ENCODE data around the gene PTGR3. TPM values are rescaled to one million over a fixed set of nuclear protein-coding genes. Genes with fewer than 3 reads are reported as not detected.

PTGR3 gene
- total RNA-seq, 1 experiment from 2014 or later = 9.3 TPM

GRCh38 chr18:75201282-75202270 lies 7.4 kb downstream of the PTGR3 start:
- no peak overlapping the region for H3K4me3 Mint-ChIP-seq (ENCODE audit: unreplicated experiment)
- Histone ChIP-seq H3K27me3 (replicated peaks; ENCODE audit: control insufficient read depth, insufficient read depth, low read length) (no peaks in the 10 kb centered on the region), H3K9me3 (no peaks in the 10 kb centered on the region), H3K4me3 (ENCODE audit: low read depth, low read length) (no peak overlapping the region), H3K36me3 (ENCODE audit: control insufficient read depth, insufficient read depth, low read length) (no peaks in the 10 kb centered on the region), H3K4me1 (no peaks in the 10 kb centered on the region)
- no peaks in the 10 kb centered on the region for H3K27me3 Mint-ChIP-seq (ENCODE audit: insufficient read depth, unreplicated experiment)
- no peaks in the 10 kb centered on the region for H3K36me3 Mint-ChIP-seq (ENCODE audit: insufficient read depth, unreplicated experiment)
- CTCF ChIA-PET = no interaction called here
- POLR2A ChIA-PET = no interaction called here
- DNase-seq = no peak
- H3K9me3 Mint-ChIP-seq (ENCODE audit: unreplicated experiment) = no peaks in the 10 kb centered on the region
- no peaks in the 10 kb centered on the region for H3K4me1 Mint-ChIP-seq (ENCODE audit: low read depth, unreplicated experiment)
- no peak for TF ChIP-seq CTCF (IDR thresholded peaks at IDR 0.05; ENCODE audit: insufficient read depth in 1 of 2, low read depth in 1 of 2, low read length in 1 of 2, severe bottlenecking in 1 of 2, unreplicated experiment in 1 of 2)
- no TSS peak for BruUV-seq (replicated peaks)
- no peak overlapping the region for H3K27ac Mint-ChIP-seq (ENCODE audit: unreplicated experiment)
- intact Hi-C loops (cut with micrococcal nuclease; ENCODE audit: unreplicated experiment) = no loop called here

- intact Hi-C loops (cut with micrococcal nuclease; ENCODE audit: unreplicated experiment) = no loop called here
- no peaks in the 10 kb centered on the region for H3K36me3 ChIP-seq (ENCODE audit: control insufficient read depth, insufficient read depth, low read length)
- ChIA-PET POLR2A (no interaction called here), CTCF (no interaction called here)
- H3K9me3 ChIP-seq = no peaks in the 10 kb centered on the region
- no peak for DNase-seq
- no peak overlapping the region for H3K27ac Mint-ChIP-seq (ENCODE audit: unreplicated experiment)
- no peak for TF ChIP-seq CTCF (IDR thresholded peaks at IDR 0.05; ENCODE audit: insufficient read depth in 1 of 2, low read depth in 1 of 2, low read length in 1 of 2, severe bottlenecking in 1 of 2, unreplicated experiment in 1 of 2)
- H3K4me1 Mint-ChIP-seq (ENCODE audit: low read depth, unreplicated experiment) = no peaks in the 10 kb centered on the region
- H3K9me3 Mint-ChIP-seq (ENCODE audit: unreplicated experiment) = no peaks in the 10 kb centered on the region
- H3K27me3 ChIP-seq (replicated peaks; ENCODE audit: control insufficient read depth, insufficient read depth, low read length) = no peaks in the 10 kb centered on the region
- no peak overlapping the region for H3K4me3 ChIP-seq (ENCODE audit: low read depth, low read length)
- no peak overlapping the region for H3K4me3 Mint-ChIP-seq (ENCODE audit: unreplicated experiment)
- no peaks in the 10 kb centered on the region for H3K36me3 Mint-ChIP-seq (ENCODE audit: insufficient read depth, unreplicated experiment)
- no peaks in the 10 kb centered on the region for H3K4me1 ChIP-seq
- no peaks in the 10 kb centered on the region for H3K27me3 Mint-ChIP-seq (ENCODE audit: insufficient read depth, unreplicated experiment)
- BruUV-seq (replicated peaks) = no TSS peak
These were observed 8.2 kb downstream of the PTGR3 start for GRCh38 chr18:75200605-75201280.

- H3K36me3 Mint-ChIP-seq (ENCODE audit: insufficient read depth, unreplicated experiment) = no peaks in the 10 kb centered on the region
- no peak overlapping the region for H3K4me3 ChIP-seq (ENCODE audit: low read depth, low read length)
- no peaks in the 10 kb centered on the region for H3K27me3 ChIP-seq (replicated peaks; ENCODE audit: control insufficient read depth, insufficient read depth, low read length)
- no peak overlapping the region for H3K4me3 Mint-ChIP-seq (ENCODE audit: unreplicated experiment)
- POLR2A ChIA-PET = no interaction called here
- intact Hi-C loops (cut with micrococcal nuclease; ENCODE audit: unreplicated experiment) = no loop called here
- H3K27ac Mint-ChIP-seq (ENCODE audit: unreplicated experiment) = no peak overlapping the region
- BruUV-seq (replicated peaks) = no TSS peak
- H3K9me3 Mint-ChIP-seq (ENCODE audit: unreplicated experiment) = no peaks in the 10 kb centered on the region
- H3K9me3 ChIP-seq = no peaks in the 10 kb centered on the region
- no peaks in the 10 kb centered on the region for H3K36me3 ChIP-seq (ENCODE audit: control insufficient read depth, insufficient read depth, low read length)
- no peaks in the 10 kb centered on the region for H3K4me1 Mint-ChIP-seq (ENCODE audit: low read depth, unreplicated experiment)
- H3K4me1 ChIP-seq = no peaks in the 10 kb centered on the region
- CTCF ChIA-PET = no interaction called here
- TF ChIP-seq CTCF (IDR thresholded peaks at IDR 0.05; ENCODE audit: insufficient read depth in 1 of 2, low read depth in 1 of 2, low read length in 1 of 2, severe bottlenecking in 1 of 2, unreplicated experiment in 1 of 2) = no peak
- DNase-seq = no peak
- H3K27me3 Mint-ChIP-seq (ENCODE audit: insufficient read depth, unreplicated experiment) = no peaks in the 10 kb centered on the region
These were observed 8.9 kb downstream of the PTGR3 start for GRCh38 chr18:75200071-75200470.
